Bronchial epithelial cell (primary cell): ENCODE results near the gene ADTRP. TPM values are rescaled to one million over a fixed set of nuclear protein-coding genes. Genes with fewer than 3 reads are reported as not detected.

ENCODE experiments used
- DNase-seq: peaks from one replicate; pipeline ENCODE4 v3.0.0-alpha.2; 2010; ENCODE audit warnings: low read depth
- FAIRE-seq: peaks from 2 replicates; lab custom pipeline; 2011; peaks lifted over from hg19 to GRCh38; lab: Jason Lieb, UNC
- H3K27me3 ChIP-seq: 2 replicates; pipeline ENCODE4 v1.5.1; 2011; ENCODE audit warnings: low read length; ENCODE audit not compliant: control insufficient read depth, insufficient read depth
- H3K36me3 ChIP-seq: 2 replicates; pipeline ENCODE4 v1.5.1; 2011; ENCODE audit warnings: low read length; ENCODE audit not compliant: control insufficient read depth, insufficient read depth
- H3K4me3 ChIP-seq: 2 replicates; pipeline ENCODE4 v1.5.1; 2011; ENCODE audit warnings: mild to moderate bottlenecking, low read depth, low read length, control low read depth
- CTCF ChIP-seq: IDR thresholded peaks from 2 replicates; pipeline ENCODE4 v1.5.1; 2011; ENCODE audit warnings: mild to moderate bottlenecking, moderate library complexity, low read length, control low read depth, inconsistent platforms; ENCODE audit not compliant: insufficient read depth, severe bottlenecking
- total RNA-seq: library from RNA; depleted of rRNA; stranded (reverse); fragments of >200 nt; gene quantifications from 2 replicates; pipeline ENCODE4 v1.2.1, GENCODE V29; 2014

Gene ADTRP
- total RNA-seq, 1 donor from 2014 or later = 17.6 TPM

GRCh38 chr6:11812951-11813350 lies 34.3 kb upstream of the ADTRP start:
- DNase-seq (no peak), FAIRE-seq (no peak)
- no peak for TF ChIP-seq CTCF
- no peak overlapping the region for H3K4me3 ChIP-seq
- H3K27me3 ChIP-seq = no peaks in the 10 kb centered on the region
- no peaks in the 10 kb centered on the region for H3K36me3 ChIP-seq

GRCh38 chr6:11812439-11812838 lies 33.8 kb upstream of the ADTRP start:
- DNase-seq (no peak), FAIRE-seq (no peak)
- Histone ChIP-seq H3K36me3 (no peaks in the 10 kb centered on the region), H3K27me3 (no peaks in the 10 kb centered on the region), H3K4me3 (no peak overlapping the region)
- no peak for TF ChIP-seq CTCF

- no peak for FAIRE-seq
- Histone ChIP-seq H3K36me3 (no peaks in the 10 kb centered on the region), H3K4me3 (no peak overlapping the region), H3K27me3 (no peaks in the 10 kb centered on the region)
- no peak for DNase-seq
- no peak for TF ChIP-seq CTCF
Observed at GRCh38 chr6:11811644-11812264, 33.2 kb upstream of the ADTRP start.

GRCh38 chr6:11810854-11811643 lies 32.4 kb upstream of the ADTRP start:
- FAIRE-seq (peak; percentile 72), DNase-seq (peak; percentile 41)
- TF ChIP-seq CTCF = no peak
- Histone ChIP-seq H3K27me3 (no peaks in the 10 kb centered on the region), H3K4me3 (no peak overlapping the region), H3K36me3 (no peaks in the 10 kb centered on the region)

- Histone ChIP-seq H3K4me3 (no peak overlapping the region), H3K36me3 (no peaks in the 10 kb centered on the region), H3K27me3 (no peaks in the 10 kb centered on the region)
- no peak for FAIRE-seq
- TF ChIP-seq CTCF = no peak
- DNase-seq = peak; percentile 92
Observed at GRCh38 chr6:11810039-11810541, 31.5 kb upstream of the ADTRP start.
